Ramos (cell line): ENCODE data around the gene PLA2R1.

Source experiments
- in situ Hi-C: fragments of 300-500 bp; cut with MboI; formaldehyde crosslinking; loops from one replicate; pipeline ENCODE4 v1.14.3; 2022; ENCODE audit warnings: low sequenced_read_pairs; ENCODE audit not compliant: unreplicated experiment

PLA2R1 gene

GRCh38 chr2:160036736-160037135 lies 25.7 kb downstream of the PLA2R1 start:
- in situ Hi-C loops: no loop called here

GRCh38 chr2:160035125-160035524 lies 27.3 kb downstream of the PLA2R1 start:
- in situ Hi-C loops: no loop called here

- in situ Hi-C loops: no loop called here
These were observed 28.0 kb downstream of the PLA2R1 start for GRCh38 chr2:160034396-160034795.

- in situ Hi-C loops: no loop called here
These were observed 28.6 kb downstream of the PLA2R1 start for GRCh38 chr2:160033732-160034392.

- in situ Hi-C loops: no loop called here
These were observed 33.2 kb downstream of the PLA2R1 start for GRCh38 chr2:160029270-160029628.

GRCh38 chr2:160028431-160029269 lies 33.8 kb downstream of the PLA2R1 start:
- in situ Hi-C loops: no loop called here

GRCh38 chr2:160022162-160022561 lies 40.3 kb downstream of the PLA2R1 start:
- in situ Hi-C loops: no loop called here

GRCh38 chr2:160019374-160020090 lies 42.9 kb downstream of the PLA2R1 start:
- in situ Hi-C loops: no loop called here

GRCh38 chr2:160015746-160016145 lies 46.7 kb downstream of the PLA2R1 start:
- in situ Hi-C loops: no loop called here

- in situ Hi-C loops: no loop called here
These were observed 48.2 kb downstream of the PLA2R1 start for GRCh38 chr2:160014227-160014626.

GRCh38 chr2:160010361-160011145 lies 51.9 kb downstream of the PLA2R1 start:
- in situ Hi-C loops: no loop called here

- in situ Hi-C loops: no loop called here
These were observed 55.3 kb downstream of the PLA2R1 start for GRCh38 chr2:160007111-160007510.

GRCh38 chr2:160006475-160006874 lies 55.9 kb downstream of the PLA2R1 start:
- in situ Hi-C loops: no loop called here

- in situ Hi-C loops: no loop called here
These were observed 56.5 kb downstream of the PLA2R1 start for GRCh38 chr2:160005908-160006307.

GRCh38 chr2:160005476-160005875 lies 56.9 kb downstream of the PLA2R1 start:
- in situ Hi-C loops: no loop called here

- in situ Hi-C loops: no loop called here
These were observed 63.5 kb downstream of the PLA2R1 start for GRCh38 chr2:159998961-159999360.

- in situ Hi-C loops: no loop called here
These were observed 64.2 kb downstream of the PLA2R1 start for GRCh38 chr2:159998243-159998642.

GRCh38 chr2:159996792-159997546 lies 65.4 kb downstream of the PLA2R1 start:
- in situ Hi-C loops: no loop called here

GRCh38 chr2:159995038-159995437 lies 67.4 kb downstream of the PLA2R1 start:
- in situ Hi-C loops: no loop called here

GRCh38 chr2:159989249-159989648 lies 73.2 kb downstream of the PLA2R1 start:
- in situ Hi-C loops: no loop called here
